Mammary epithelial cell (primary cell): ENCODE data around the gene CCR3.

ENCODE experiments used
- EZH2 ChIP-seq: IDR thresholded peaks from 2 replicates; pipeline ENCODE4 v1.6.1; 2012; ENCODE audit warnings: low read length, inconsistent platforms, borderline replicate concordance
- TF ChIP-seq, protein P1 (sequence below), 2 donors: IDR thresholded peaks in 1 of 2; conservative IDR thresholded peaks in 1 of 2; 2 replicates each; pipeline ENCODE4 v1.5.1; 2011 to 2012; ENCODE audit warnings: inconsistent platforms in 2 of 2, low read length in 2 of 2, mild to moderate bottlenecking in 2 of 2, control low read depth in 1 of 2, low read depth in 1 of 2; ENCODE audit not compliant: insufficient read depth in 1 of 2; ENCODE audit errors: extremely low read depth in 1 of 2

DNA sequence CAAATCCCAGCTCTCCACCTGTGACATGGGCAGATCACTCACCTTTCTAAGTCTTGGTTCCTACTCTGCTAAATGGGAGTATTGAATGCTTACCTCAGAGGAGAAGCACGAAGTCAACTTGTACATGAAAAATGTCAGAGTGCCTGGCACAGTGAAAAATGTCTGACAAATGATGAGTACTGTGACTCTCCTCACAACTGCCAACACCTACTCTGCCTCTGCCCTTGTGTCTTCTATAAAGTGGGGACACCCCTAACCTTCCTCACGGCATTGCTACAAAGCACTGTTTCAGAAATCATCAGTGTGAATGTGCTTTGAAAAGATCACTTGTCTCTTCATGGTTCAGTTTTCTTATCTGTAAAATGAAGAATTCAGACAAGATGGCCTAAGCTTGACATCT is 33.2 kb upstream of the CCR3 start:
- TF ChIP-seq, protein P1, sequence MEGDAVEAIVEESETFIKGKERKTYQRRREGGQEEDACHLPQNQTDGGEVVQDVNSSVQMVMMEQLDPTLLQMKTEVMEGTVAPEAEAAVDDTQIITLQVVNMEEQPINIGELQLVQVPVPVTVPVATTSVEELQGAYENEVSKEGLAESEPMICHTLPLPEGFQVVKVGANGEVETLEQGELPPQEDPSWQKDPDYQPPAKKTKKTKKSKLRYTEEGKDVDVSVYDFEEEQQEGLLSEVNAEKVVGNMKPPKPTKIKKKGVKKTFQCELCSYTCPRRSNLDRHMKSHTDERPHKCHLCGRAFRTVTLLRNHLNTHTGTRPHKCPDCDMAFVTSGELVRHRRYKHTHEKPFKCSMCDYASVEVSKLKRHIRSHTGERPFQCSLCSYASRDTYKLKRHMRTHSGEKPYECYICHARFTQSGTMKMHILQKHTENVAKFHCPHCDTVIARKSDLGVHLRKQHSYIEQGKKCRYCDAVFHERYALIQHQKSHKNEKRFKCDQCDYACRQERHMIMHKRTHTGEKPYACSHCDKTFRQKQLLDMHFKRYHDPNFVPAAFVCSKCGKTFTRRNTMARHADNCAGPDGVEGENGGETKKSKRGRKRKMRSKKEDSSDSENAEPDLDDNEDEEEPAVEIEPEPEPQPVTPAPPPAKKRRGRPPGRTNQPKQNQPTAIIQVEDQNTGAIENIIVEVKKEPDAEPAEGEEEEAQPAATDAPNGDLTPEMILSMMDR (conservative IDR thresholded peaks at IDR 0.05 in 1 of 2, IDR thresholded peaks at IDR 0.05 in 1 of 2; ENCODE audit: extremely low read depth in 1 of 2, insufficient read depth in 1 of 2, low read depth in 1 of 2, low read length in 2 of 2) = no peak
- no peak for TF ChIP-seq EZH2
